ENCODE measurements around the gene ADGRE1. TPM values are rescaled to one million over a fixed set of nuclear protein-coding genes. Genes with fewer than 3 reads are reported as not detected.

ADGRE1 gene
- total and polyA plus RNA-seq, 4 donors = 0.39 to 16.2 (median 1.8) TPM

DNA sequence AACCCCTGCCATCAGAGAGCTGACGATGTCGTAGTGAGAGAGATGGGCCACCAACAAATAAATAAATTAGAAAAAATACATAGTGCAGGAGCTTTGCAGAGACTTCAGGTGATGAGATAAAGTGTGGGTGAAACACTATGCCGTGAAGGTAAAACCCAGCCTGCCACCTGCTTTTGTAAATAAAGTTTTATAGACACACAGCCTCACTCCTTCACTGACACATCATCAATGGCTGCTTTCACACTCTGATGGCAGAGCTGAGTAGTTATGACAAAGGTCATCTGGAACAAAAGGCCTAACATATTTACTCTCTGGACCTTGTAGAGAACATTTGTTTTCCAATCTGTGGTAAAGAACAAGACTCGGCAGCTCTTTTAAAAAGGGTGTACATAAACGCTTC lies 88.8 kb downstream of the ADGRE1 start:
- no peak overlapping the region for H3K9ac ChIP-seq (ENCODE audit: low read depth in 1 of 2, low read length in 2 of 2)
- no peak for TF ChIP-seq RXRA (IDR thresholded peaks at IDR 0.05)
- TF ChIP-seq TAF1 (conservative IDR thresholded peaks at IDR 0.05) = no peak
- TF ChIP-seq NR2F2 (IDR thresholded peaks at IDR 0.05) = no peak
- TF ChIP-seq GABPA (IDR thresholded peaks at IDR 0.05 in 1 of 2, conservative IDR thresholded peaks at IDR 0.05 in 1 of 2) = no peak
- no peak for TF ChIP-seq CTCF (IDR thresholded peaks at IDR 0.05; ENCODE audit: low read depth, low read length, missing input control)
- TF ChIP-seq HNF4A (conservative IDR thresholded peaks at IDR 0.05) = no peak
- TF ChIP-seq FOXA1 (IDR thresholded peaks at IDR 0.05) = no peak
- no peak for TF ChIP-seq MAX (IDR thresholded peaks at IDR 0.05)
- TF ChIP-seq REST (IDR thresholded peaks at IDR 0.05) = no peak
- TF ChIP-seq ATF3 (IDR thresholded peaks at IDR 0.05) = no peak
- no peak for TF ChIP-seq JUND (IDR thresholded peaks at IDR 0.05)
- TF ChIP-seq RAD21 (IDR thresholded peaks at IDR 0.05) = no peak
- no peak for TF ChIP-seq EGR1 (IDR thresholded peaks at IDR 0.05; ENCODE audit: low read depth in 2 of 2)
- TF ChIP-seq, protein P1, sequence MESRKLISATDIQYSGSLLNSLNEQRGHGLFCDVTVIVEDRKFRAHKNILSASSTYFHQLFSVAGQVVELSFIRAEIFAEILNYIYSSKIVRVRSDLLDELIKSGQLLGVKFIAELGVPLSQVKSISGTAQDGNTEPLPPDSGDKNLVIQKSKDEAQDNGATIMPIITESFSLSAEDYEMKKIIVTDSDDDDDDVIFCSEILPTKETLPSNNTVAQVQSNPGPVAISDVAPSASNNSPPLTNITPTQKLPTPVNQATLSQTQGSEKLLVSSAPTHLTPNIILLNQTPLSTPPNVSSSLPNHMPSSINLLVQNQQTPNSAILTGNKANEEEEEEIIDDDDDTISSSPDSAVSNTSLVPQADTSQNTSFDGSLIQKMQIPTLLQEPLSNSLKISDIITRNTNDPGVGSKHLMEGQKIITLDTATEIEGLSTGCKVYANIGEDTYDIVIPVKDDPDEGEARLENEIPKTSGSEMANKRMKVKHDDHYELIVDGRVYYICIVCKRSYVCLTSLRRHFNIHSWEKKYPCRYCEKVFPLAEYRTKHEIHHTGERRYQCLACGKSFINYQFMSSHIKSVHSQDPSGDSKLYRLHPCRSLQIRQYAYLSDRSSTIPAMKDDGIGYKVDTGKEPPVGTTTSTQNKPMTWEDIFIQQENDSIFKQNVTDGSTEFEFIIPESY (IDR thresholded peaks at IDR 0.05) = no peak
- TF ChIP-seq YY1 (IDR thresholded peaks at IDR 0.05) = no peak
- TF ChIP-seq HNF4G (IDR thresholded peaks at IDR 0.05) = no peak
- no peak for TF ChIP-seq SP1 (IDR thresholded peaks at IDR 0.05)
- TF ChIP-seq FOXA2 (IDR thresholded peaks at IDR 0.05) = no peak
- peaks cover 0 to 2% (median 0%) of the 10 kb centered on the region in 4 donors for H3K36me3 ChIP-seq (ENCODE audit: control insufficient read depth in 4 of 4, insufficient read depth in 3 of 4, low read depth in 1 of 4, low read length in 3 of 4)
- DNase-seq (ENCODE audit: low spot score) = no peak
- no peaks in the 10 kb centered on the region for H3K4me1 ChIP-seq (ENCODE audit: control insufficient read depth in 4 of 4, insufficient read depth in 4 of 4, low read length in 3 of 4)
- H3K4me3 ChIP-seq (ENCODE audit: low read depth in 1 of 3, low read length in 3 of 3) = no peak overlapping the region
- peaks cover 4 to 12% (median 7%) of the 10 kb centered on the region in 4 donors for H3K9me3 ChIP-seq (ENCODE audit: control insufficient read depth in 4 of 4, low read length in 3 of 4)
- 87% methylated on average over 5 of the region's 5 CpGs for WGBS
- no peaks in the 10 kb centered on the region for H3K27me3 ChIP-seq (ENCODE audit: control insufficient read depth in 4 of 4, insufficient read depth in 4 of 4, low read length in 3 of 4)
- no peak overlapping the region for H3K27ac ChIP-seq (ENCODE audit: low read depth in 1 of 2, low read length in 2 of 2)
